GM18861 (cell line): ENCODE measurements around the gene NTNG2.

Experiments used
- ATAC-seq: cut with Tn5 transposase; IDR thresholded peaks from one replicate; pipeline ENCODE4 v1.9.1; 2021; ENCODE audit not compliant: unreplicated experiment

NTNG2 gene

DNA sequence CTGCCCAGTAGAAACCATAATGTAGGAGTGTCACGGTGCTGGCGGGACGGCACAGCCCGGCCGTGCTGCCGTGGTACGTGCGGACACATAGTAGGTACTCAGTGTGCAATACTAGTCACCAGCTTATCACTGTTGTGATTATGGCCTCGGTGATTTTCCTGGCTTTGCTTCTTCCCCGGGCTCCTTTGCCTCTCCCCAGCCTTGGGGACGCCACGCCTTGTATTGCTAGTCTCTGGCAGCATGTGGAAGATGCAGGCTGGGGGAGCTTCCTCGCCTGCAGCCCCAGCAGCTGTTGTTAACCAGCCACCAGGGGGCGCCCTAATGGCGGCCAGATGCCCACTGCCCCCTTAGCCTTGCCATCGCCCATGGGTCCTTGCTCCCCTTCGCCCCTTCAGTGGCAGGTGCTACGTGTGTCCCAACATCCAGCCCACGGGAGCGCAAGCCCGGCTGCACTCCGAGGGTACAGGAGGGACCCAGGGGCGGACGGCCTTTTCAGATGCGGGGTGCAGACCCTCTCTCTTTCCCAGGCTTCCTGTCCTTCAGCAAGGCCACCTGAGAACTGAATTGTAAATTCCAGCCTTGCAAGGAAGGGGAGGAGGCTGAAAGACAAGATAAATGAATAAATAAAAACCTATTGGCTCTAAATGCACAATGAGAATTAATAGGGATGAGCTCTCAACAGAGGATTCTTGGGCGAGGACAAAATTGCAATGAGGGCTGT, 8.0 kb downstream of the NTNG2 start:
- ATAC-seq: no peak

DNA sequence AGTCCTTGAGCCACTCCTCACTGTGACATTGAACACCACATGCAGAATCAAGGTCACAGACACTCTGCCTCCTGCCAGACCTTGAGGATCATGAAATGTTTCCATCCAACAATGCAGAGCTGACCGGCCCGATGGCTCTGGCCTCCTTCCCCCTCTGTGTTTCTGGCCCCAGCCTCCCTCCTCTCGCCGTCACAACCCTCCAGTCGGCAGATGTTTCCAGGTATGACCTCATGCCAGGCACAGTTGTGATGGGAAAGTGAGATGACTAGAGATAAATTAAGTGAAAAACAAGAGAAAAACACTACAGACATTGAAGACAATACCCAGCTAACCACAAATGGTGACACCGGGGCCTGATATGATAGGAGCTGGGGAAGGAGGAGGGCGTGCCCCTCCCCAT, 9.8 kb downstream of the NTNG2 start:
- no peak for ATAC-seq

DNA sequence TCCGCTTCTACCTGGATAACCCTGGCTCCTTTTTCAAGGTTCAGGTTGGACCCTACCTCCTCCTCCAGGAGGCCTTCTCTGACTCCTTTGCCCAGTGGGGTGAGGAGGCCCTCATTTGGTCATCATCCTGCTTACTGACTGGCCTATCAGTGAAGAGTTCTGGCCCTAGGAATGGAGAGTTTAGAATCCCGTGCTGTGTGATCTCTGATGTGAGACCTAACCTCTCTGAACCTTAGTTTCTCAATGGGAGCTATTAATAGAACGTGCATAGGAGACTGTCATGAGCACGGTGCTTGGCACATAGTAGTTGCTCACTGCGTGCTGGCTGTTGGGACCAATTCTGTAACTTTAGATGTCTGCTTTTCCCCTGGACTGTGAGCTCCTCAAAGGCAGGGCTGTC, 10.3 kb downstream of the NTNG2 start:
- ATAC-seq: no peak

DNA sequence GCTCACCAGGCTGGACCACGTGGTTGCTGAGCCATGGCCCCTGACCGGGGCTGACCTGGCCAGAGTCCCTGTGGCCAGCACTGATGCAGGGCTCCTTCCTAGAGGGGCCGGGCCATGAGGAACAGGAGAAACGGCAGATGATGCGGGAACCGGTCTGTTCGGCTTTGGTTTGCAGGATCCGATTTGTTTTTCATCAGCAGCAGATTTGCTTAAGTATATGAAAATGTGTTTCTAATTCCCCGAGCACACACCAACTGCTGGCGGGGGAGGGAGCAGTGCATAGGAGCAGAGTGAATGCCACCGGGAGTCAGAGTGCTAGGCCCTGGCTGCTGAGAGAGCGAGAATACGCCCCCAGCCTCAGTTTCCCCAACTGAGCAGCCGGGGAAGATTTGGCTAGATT, 13.6 kb downstream of the NTNG2 start:
- no peak for ATAC-seq

DNA sequence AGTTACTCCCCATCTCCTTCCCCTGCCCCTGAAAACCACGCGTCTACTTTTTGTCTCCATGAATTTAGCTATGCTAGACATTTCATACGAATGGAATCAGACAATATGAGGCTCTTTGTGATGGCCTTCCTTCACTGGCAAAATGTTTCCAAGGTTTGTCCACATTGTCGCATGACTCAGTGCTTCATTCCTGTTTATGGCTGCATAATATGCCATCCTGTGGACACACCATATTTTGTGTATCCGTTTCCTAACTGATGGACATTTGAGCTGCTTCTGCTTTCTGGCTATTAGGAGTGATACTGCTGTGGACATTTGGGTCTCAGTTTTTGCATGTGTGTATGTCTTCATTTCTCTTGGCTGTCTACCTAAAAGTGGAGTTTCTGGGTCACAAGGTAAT, 14.5 kb downstream of the NTNG2 start:
- ATAC-seq: no peak

DNA sequence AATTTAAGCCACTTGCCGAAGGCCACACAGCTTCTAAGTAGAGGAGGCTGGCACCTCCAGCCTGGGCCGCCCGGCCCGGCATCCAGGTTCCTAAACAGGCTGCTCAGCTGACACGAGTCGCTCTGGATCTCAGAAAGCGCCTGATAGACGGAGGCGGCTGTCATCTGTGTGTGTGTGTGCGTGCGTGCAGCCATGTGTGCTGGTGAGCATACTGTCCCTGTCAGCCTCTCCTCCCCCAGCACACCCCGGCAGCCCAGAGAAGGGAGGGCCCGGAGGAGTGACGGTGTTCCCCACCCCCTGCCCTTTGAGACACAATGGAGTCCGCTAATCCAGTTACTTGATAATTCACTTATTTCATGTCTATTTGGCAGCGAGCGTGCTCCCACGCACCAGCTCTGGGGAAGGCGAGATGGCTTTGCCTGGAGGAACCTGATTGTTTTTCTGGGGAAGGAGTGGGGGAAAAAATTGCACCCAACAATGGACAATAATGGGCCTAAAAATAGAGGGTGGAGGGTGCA, 20.0 kb downstream of the NTNG2 start:
- ATAC-seq: no peak

DNA sequence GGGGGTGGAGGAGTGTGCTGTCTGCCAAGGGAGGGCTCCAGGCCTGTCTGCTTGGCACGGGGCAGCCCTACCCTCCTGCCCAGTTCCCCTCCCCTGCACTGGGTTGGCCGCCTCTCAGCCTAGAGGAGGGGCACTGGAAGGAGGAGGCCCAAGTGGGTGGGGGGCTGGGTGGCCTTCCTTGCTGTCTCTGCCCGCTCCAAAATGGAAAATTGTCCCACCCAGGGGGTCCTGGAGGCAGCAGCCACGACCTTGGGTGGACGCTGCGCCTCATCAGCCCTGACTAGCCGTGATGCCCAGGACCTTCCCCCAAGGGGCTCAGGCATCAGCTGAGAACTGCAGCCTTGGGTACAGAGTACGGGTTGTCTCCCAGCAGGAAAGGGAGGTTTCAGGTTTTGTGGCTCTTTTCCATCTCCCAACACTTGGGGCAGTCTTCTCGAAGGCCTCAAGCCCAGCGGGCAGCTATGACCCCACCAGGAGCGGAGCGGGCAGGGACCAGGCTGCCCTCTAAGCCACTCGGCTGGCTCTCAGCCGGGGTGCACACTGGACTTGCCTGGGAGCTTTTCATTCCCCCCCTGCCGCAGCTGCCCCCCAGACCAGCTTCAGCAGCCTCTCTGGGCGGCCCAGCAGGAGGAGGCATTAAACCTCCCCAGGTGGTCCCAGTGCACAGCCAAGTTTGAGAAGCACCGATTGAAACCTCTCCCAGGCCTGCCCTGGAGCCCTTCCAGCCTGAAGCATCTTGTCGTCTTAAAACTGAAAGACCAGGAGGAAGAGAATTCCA, 20.6 kb downstream of the NTNG2 start:
- no peak for ATAC-seq

DNA sequence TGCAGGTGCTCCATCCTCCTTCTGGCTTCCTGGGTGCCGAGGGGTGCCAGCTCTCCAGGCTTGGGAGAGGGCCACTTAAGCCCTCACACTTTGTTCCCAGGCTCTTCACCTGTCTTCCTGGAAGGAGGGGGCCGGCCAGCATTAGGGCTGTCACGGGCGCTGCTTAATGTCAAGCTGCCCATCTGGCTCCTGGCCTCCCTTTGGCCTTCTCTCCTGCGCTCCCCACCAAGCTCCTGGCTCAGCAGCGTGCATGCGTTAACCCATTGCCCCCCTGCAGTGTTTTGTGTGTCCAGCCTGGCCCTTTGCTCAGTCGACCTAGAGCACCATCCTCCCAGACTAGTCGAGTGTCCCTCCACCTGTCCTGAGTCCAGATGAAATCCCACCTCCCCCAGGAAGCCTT, 21.3 kb downstream of the NTNG2 start:
- ATAC-seq: no peak

DNA sequence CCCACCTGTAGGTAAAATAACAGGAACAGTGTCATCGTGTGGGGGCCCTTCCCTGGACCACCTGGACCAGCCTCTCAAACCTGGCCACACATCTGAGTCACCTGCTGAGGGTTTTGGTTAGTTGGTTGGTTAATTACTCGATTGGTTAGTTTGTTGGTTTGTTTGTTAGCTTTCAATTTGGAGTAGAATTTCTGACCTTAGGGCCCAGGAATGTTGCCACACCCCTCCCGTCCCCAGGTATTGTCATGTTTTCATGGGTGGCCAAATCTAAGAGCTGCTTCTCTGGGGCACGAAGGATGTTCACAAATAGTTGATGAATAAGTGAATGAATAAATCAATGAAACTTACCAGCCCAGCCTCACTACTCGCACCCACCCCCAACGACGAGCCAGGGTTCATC, 21.9 kb downstream of the NTNG2 start:
- no peak for ATAC-seq

DNA sequence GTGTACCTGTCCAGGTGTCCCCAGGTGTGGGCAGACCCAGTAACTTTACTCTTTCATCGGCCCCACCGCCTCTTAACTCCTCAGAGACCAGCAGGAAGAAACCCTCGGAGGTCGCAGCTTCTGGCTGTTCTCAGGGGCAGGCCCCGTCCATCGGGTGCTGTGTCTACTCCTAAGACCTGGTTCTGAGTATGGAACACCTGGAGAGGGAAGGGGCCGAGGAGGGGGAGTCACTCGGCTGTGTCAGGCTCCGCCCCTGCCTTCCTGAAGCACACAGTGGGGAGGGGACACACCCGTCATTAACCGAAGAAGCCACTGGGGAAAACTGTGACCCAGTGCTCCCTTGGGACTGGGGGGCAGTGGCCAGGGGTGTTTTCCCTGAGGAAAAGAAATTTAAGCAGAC, 22.3 kb downstream of the NTNG2 start:
- no peak for ATAC-seq

DNA sequence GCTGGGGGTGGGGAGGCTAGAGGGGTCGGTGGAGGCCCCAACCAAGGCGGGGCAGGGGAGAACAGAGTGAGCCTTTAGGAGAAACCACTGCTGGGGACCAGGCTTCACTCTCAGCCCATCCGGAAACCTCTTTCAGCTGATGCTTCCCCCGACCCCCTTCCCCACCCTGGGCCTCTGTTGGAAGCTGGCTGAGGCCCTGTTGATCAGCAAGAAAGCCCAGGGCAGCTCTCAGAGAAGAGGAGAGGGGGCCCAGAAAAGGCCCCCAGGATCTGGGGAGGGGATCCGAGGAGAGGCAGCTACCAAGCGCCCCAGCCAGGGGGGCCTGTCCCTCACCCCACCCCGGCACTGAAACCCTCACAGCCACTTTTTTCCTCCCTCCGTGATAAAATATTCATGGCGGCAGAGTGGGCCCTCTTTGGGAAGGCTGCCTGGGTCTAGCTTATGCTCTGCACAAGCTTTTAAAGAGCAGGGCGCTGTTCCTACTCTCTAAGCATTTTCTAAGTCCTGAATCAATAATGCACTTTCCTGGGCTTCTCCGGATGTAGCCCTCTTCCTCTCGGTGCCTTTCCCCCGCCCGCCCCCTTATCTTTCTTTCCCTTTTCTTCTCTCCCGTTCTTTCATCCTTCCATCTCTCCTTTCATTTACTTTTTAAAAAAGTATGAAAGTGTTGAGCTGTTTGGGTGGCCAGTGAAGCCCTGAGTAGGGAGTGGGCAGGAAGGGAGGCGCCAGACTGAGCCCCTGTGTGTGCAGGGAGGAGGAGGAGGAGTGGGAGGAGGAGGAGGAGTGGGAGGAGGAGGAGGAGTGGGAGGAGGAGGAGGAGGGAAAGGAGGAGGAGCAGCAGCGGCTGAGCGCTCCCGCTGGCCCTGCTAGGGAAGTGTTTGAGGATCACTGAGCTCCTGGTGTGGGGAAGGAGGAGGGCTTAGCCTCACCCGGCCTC, 23.5 kb downstream of the NTNG2 start:
- no peak for ATAC-seq

DNA sequence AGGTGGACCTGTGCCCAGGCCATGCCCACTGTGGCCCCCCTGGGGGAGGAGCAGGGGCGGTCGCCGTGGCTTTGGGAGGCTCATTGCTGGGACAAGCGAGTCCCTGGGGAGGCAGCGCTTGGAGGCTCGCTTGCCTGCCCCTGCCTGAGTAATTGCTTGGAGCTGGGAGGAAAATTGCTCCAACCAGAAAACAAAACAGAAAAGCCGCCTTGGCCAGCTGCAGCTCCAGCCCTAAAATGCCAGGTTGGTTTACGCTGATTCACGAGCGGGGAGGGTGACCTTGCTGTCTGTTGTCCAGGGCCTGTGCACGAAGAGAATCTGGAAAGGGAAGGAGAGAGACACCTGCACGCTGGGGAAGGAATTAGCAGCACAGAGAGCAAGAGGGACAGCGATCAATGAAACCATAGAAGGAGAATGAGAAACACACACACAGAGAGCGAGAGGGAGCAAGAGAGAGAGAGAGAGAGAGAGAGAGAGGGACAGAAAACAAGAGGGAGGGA, 25.3 kb downstream of the NTNG2 start:
- ATAC-seq: no peak

DNA sequence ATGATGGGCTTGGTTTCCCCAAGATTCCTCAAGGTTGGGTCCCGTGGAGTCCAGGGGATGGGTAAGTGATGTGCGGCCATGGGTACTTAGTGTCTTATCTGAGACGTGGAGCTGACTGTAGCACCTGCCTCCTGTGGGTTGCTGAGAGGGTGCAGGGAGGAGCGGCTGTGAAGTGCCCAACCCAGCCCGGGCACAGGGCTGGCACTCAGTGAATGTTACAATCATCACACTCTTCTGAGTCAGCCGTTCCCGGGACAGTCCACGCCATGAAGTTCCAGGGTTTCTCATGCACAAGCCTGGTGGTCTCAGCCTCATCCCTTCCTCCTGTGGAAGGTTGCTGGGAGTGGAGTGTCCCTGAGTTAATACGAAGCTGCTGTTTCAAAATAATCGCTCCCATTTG, 29.1 kb downstream of the NTNG2 start:
- no peak for ATAC-seq

DNA sequence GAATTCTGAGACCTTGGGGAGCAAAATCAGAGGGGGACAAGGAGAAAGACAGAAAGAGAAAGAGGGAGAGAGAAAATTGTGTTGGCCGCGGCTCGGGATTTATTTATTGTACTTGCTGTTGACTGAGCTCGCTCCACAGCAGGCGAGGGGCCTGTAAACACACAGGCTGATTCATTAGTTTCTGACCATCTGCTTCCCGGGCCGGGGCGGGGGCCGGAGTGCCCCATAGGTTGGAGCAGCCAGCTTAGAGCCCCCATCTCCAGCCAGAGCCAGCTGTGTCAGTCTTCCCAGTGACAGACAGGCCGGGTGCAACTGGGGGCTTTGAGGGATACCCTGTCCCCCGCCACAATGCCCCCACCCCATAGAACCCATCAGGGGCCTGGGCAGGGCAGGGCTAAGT, 30.9 kb downstream of the NTNG2 start:
- no peak for ATAC-seq

DNA sequence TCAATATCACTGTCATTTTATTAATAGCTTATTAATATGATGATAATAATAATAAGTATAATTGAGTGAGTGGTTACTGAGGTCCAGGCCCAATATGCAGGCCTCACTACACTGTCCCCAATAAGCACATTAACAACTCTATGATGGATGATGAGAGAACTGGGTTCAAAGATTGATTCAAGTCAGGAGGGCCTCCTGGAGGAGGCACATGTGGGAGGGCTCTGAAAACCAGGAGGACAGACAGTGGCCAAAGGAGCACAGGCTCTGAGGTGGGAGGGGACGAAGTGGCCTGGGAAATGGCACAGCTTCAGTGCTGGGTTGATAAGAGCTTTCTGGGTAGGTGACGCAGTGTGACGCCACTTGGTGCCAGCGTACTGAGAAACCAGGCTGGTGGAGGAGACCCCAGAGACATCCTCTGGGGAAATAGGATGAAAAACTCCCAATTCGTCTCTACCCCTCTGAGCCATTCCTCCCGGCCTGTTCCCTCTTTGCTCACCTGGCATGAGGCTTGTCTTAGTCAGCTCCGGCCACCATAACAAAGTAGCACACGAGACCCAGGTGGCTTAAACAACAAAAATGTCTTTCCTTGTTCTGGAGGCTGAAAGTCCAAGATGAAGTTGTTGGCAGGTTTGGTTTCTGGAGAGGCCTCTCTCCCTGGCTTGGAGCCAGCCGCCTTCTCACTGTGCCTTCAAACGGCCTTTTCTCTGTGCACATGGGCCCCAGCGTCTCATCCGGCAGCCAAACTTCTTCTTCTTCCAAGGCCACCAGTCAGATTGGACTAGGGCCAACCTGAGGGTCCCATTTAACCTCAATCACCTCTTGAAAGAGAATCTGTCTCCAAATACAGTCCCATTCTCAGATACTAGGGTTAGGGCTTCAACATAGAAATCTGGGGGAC, 31.6 kb downstream of the NTNG2 start:
- ATAC-seq: no peak

DNA sequence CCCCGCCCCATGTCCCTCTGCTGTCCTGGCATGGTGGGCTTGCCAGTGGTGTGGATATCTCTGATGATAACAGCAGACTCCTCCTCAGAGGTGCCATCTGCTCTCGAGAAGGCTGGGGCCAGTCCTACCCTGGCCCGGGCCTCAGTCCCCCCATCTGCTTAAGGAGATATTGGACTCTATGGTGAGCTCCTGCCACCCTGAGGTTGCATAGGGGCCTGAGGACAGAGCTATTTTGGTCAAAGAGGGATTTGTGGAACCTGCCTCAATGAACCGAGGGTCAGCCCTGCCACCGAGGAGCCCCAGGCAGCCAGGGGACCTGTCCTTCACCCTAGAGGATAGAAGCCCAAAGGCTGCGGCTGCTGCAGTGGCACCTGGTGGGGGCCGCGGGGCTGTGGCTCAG, 32.6 kb downstream of the NTNG2 start:
- ATAC-seq: no peak

DNA sequence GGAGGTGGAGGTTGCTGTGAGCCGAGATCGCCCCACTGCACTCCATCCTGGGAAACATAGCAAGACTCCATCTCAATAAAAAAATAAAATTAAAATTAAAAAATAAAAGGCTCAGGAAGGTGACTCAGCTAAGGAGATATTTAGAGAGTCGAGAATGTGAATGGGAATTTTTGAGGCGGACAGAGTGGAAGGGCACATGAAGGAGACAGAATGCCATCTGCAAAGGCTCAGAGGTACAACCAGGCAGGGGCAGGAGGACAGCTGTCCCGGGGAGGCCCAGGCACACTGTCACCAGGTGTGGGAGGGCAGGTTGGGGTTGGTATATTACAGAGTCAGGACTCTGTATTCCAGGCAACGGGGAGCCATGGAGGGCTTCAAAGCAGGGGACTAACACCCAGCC, 35.5 kb downstream of the NTNG2 start:
- ATAC-seq: no peak

DNA sequence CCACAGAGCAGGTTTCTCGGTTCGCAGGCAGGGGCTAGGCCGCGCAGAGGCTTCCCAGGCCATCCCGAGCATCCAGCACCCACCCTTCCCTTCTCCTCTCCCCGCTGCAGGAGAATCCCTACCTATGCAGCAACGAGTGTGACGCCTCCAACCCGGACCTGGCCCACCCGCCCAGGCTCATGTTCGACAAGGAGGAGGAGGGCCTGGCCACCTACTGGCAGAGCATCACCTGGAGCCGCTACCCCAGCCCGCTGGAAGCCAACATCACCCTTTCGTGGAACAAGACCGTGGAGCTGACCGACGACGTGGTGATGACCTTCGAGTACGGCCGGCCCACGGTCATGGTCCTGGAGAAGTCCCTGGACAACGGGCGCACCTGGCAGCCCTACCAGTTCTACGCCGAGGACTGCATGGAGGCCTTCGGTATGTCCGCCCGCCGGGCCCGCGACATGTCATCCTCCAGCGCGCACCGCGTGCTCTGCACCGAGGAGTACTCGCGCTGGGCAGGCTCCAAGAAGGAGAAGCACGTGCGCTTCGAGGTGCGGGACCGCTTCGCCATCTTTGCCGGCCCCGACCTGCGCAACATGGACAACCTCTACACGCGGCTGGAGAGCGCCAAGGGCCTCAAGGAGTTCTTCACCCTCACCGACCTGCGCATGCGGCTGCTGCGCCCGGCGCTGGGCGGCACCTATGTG, 36.1 kb downstream of the NTNG2 start:
- no peak for ATAC-seq

DNA sequence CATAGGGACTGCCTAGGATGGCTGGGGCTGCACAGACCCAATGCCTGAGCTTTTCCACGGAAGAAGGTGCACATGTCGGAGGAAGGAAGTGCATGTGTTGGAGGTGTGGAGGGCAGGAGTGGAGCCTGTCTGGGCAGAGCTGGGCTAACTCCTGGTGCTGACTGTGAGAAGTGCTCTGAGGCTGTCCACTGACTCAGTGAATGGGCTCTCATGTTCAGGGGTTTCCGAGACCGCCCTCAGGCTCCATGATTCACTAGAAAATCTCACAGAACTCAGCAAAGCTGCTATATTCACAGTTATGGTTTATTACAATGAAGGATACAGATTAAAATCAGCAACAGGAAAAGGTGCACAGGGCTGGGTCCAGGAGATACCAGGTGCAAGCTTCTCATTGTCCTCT, 37.2 kb downstream of the NTNG2 start:
- no peak for ATAC-seq

DNA sequence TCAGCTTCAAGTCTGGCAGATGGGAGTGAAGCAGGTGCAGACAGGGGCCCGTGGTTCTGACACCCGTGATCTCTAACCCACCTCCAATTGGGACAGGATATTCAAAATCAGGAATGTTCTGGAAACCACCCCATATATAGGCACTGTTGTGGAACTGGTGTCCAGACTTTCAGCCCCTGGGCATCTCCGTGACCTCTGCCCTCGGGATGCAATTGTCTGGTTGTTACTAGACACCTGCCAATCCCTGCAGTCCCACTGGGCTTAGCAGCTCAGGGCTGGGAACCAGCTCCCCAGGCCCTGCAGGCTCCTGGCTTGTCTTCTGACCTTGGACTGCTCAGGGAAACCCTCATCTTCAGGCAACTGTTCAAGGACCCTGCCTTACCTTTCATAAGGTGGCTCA, 38.8 kb downstream of the NTNG2 start:
- no peak for ATAC-seq
